ENCODE data around the gene RBMS3.

GRCh38 chr3:29978036-29978435, 697.2 kb downstream of the RBMS3 start:
- TF ChIP-seq CTCF (IDR thresholded peaks at IDR 0.05 in 2 of 3, conservative IDR thresholded peaks at IDR 0.05 in 1 of 3; ENCODE audit: borderline replicate concordance in 1 of 3, insufficient read depth in 1 of 3, low read depth in 2 of 3, low read length in 2 of 3), result no peak
- no peak for TF ChIP-seq ELF1 (IDR thresholded peaks at IDR 0.05; ENCODE audit: borderline replicate concordance, low read depth)
- TF ChIP-seq ATF3 (IDR thresholded peaks at IDR 0.05), result no peak
- TF ChIP-seq JUND (IDR thresholded peaks at IDR 0.05), result no peak
- TF ChIP-seq REST (IDR thresholded peaks at IDR 0.05; ENCODE audit: low read depth), result no peak
- TF ChIP-seq MAX (IDR thresholded peaks at IDR 0.05), result no peak

Measured in HCT116 (cell line).